ENCODE measurements around the gene SLC35A1.

DNA sequence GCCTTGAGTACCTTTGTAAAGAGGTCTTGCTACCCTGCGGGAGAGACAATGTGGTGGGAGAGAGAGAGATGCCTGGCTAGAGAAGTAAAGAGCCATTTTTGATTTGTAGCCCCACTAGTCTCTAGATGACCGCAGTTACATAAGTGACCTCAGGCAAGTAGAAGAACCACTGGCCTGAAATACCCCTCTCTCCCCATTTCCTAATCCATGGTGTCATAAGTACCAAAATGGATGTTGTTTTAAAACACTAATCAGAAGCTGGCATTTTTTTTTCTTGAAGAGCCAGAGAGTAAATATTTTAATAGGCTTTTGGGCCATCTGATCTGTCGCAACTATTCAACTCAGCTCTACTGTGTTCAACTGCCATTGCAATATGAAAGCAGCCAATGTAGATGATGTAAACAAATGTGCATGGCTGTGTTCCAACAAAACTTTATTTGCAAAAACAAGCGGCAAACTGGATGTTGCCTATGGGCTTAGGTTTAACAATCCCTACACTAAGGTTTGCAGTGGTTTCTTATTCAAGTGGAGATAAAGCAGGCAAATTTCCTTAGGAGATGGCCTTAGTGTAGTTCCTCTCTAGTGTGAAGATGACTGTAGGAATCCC is 80.5 kb downstream of the SLC35A1 start:
- TF ChIP-seq, protein P1, sequence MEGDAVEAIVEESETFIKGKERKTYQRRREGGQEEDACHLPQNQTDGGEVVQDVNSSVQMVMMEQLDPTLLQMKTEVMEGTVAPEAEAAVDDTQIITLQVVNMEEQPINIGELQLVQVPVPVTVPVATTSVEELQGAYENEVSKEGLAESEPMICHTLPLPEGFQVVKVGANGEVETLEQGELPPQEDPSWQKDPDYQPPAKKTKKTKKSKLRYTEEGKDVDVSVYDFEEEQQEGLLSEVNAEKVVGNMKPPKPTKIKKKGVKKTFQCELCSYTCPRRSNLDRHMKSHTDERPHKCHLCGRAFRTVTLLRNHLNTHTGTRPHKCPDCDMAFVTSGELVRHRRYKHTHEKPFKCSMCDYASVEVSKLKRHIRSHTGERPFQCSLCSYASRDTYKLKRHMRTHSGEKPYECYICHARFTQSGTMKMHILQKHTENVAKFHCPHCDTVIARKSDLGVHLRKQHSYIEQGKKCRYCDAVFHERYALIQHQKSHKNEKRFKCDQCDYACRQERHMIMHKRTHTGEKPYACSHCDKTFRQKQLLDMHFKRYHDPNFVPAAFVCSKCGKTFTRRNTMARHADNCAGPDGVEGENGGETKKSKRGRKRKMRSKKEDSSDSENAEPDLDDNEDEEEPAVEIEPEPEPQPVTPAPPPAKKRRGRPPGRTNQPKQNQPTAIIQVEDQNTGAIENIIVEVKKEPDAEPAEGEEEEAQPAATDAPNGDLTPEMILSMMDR (IDR thresholded peaks at IDR 0.05): no peak
- TF ChIP-seq, protein P2, sequence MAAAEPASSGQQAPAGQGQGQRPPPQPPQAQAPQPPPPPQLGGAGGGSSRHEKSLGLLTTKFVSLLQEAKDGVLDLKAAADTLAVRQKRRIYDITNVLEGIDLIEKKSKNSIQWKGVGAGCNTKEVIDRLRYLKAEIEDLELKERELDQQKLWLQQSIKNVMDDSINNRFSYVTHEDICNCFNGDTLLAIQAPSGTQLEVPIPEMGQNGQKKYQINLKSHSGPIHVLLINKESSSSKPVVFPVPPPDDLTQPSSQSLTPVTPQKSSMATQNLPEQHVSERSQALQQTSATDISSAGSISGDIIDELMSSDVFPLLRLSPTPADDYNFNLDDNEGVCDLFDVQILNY (CRISPR knock-in tag; IDR thresholded peaks at IDR 0.05): no peak
- TF ChIP-seq JUN (CRISPR knock-in tag; IDR thresholded peaks at IDR 0.05) (no peak), ZNF121 (CRISPR knock-in tag; IDR thresholded peaks at IDR 0.05) (no peak), FOXJ3 (CRISPR knock-in tag; IDR thresholded peaks at IDR 0.05; ENCODE audit: borderline replicate concordance) (no peak)
- TF ChIP-seq, protein P3, sequence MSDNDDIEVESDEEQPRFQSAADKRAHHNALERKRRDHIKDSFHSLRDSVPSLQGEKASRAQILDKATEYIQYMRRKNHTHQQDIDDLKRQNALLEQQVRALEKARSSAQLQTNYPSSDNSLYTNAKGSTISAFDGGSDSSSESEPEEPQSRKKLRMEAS (CRISPR knock-in tag; IDR thresholded peaks at IDR 0.05): no peak
- TF ChIP-seq, protein P4, sequence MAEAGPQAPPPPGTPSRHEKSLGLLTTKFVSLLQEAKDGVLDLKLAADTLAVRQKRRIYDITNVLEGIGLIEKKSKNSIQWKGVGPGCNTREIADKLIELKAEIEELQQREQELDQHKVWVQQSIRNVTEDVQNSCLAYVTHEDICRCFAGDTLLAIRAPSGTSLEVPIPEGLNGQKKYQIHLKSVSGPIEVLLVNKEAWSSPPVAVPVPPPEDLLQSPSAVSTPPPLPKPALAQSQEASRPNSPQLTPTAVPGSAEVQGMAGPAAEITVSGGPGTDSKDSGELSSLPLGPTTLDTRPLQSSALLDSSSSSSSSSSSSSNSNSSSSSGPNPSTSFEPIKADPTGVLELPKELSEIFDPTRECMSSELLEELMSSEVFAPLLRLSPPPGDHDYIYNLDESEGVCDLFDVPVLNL (CRISPR knock-in tag; IDR thresholded peaks at IDR 0.05; ENCODE audit: borderline replicate concordance, low read depth): no peak

Measured in WTC11 (cell line).